ENCODE data around the gene FAM118A.
A peak's percentile ranks its signal among the peaks of the same experiment; 100 is the strongest.
"Not testable (repeated sequence)": the region's sequence is repeated elsewhere in the genome, so short reads cannot be mapped to it uniquely, and the experiment has no call there.

FAM118A gene

DNA sequence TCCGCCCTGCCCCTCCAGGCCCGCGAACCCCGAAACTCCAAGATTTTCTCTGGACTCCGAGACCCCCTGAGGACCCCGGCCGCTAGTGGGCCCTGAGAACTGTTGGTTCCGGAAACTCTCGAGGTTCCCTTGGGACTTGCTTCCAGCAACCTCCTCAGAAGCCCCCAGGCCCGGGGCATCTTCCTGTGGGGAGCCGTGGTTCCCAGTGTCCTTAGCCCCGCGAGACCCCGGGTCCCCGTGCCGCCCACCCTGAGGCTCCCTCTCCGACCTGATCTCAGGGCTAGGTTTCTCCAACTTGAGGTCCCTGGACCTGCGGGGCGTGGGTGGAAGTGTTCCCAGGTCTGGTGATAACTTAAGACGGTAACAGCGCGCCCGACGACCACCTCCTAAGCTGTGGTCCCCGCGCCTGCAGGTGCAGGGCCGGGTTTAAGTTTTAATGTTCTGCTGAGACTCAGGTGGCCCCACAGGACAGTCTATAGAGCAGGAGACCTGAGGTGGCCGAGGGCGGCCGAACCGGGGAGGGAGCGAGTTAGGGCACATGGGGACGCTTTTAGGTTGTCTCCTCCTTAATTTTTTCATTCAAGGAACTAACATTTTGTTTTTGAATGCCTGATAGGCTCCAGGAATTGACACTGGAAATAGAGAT lies 720 bp downstream of the FAM118A start:
- DNase-seq (ENCODE audit: low read depth): peak; percentile 17

DNA sequence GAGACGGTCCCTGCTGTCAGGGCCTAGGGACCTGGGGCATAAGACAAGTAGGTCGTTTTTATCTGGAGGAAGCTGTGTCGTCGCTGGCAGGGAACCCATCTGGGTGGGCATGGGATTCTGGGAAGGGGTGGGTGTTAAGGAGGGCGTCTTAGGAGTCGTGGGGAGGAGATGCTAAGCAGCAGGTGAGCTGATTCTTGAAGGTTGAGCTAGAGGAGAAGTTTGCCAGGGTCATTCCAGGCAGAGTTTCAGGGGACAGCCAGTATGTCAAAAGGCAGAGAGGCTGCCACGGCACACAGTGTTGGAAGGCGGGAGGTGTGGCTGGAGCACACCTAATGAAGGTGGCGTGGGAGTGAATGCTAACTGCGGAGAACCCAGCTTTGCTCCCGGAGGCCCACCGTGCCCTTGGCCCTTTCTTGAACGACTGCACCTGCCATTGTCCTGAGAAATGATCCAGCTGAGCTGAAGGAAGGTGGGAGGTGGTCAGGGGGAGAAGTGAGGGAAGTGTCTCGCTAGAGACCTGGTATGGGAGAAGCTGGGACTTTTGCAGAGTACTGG lies 1.3 kb downstream of the FAM118A start:
- DNase-seq (ENCODE audit: low read depth): no peak

DNA sequence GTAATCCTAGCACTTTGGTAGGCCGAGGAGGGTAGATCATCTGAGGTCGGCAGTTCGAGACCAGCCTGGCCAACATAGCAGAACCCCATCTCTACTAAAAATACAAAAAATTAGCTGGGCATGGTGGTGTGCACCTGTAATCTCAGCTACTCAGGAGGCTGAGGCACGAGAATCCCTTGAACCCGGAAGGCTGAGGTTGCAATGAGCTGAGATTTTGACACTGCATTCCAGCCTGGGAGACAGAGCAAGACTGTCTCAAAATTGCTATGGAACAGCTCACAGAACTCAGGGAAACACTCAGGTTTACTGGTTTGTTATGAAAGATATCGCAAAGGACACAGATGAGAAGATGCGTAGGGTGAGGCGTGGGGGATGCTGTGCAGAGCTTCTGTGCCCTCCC lies 2.7 kb downstream of the FAM118A start:
- DNase-seq (ENCODE audit: low read depth): no peak

DNA sequence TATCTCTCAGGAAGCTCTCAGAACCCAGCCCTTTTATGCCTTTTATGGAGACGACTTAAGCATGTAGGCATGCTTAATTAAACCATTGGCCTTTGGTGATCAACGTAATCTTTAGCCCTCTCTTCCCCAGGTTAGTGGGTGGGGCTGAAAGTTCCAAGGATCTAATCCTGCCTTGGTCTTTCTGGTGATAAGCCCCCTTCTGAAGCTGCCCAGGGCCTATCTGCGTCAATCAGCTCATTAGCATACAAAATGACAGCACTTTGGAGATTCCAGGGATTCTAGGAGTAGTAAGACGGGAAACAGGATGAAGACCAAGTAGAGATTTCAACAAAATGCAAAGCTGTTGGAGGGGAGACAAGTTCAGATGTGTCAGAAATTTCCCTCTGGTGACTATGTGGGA lies 3.1 kb downstream of the FAM118A start:
- DNase-seq (ENCODE audit: low read depth): no peak

GRCh38 chr22:45314054-45314721 lies 4.5 kb downstream of the FAM118A start:
- DNase-seq (ENCODE audit: low read depth): no peak

DNA sequence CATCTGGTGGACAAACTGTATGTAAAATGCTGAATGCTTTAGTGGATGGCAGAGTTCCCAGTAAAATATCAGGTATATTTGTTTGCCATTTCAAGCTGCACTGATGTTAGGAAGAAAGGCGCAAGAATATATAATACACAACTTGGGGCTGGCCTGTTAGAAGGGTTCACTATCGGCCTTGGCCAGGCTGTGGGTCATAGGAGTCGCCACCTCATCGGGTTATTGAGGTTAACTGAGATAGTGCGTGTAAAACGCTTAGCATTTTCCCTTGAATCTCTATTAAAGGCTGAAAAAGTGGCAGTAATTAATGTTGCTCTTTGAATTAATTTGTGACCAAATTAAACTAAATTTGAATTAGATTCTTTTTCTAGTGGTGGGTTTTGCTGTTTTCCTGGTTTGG lies 5.1 kb downstream of the FAM118A start:
- DNase-seq (ENCODE audit: low read depth): no peak

- no peak for DNase-seq (ENCODE audit: low read depth)
These were observed 7.2 kb downstream of the FAM118A start for GRCh38 chr22:45316796-45317526.

- peak; percentile 7 for DNase-seq (ENCODE audit: low read depth)
These were observed 7.9 kb downstream of the FAM118A start for GRCh38 chr22:45317551-45318167.

DNA sequence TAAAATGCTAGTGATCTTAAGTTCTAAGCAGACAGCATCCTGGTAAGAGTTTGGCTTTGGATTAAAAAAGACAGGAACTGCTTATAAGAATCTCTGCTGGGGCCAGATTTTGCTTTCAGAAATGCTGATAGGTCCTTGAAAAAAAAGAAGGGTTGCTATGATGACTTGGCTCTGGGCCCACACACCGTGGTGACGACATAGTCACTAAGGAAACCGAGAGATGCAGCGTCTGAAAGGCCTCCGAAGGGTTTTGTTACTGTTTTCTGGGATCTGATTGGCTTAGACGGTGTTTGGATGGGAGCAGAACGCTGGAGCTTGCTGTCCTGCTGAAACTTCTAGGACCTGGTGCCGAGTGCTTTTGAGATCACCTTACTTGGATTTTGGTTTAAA lies 8.4 kb downstream of the FAM118A start:
- DNase-seq (ENCODE audit: low read depth): peak; percentile 81

DNA sequence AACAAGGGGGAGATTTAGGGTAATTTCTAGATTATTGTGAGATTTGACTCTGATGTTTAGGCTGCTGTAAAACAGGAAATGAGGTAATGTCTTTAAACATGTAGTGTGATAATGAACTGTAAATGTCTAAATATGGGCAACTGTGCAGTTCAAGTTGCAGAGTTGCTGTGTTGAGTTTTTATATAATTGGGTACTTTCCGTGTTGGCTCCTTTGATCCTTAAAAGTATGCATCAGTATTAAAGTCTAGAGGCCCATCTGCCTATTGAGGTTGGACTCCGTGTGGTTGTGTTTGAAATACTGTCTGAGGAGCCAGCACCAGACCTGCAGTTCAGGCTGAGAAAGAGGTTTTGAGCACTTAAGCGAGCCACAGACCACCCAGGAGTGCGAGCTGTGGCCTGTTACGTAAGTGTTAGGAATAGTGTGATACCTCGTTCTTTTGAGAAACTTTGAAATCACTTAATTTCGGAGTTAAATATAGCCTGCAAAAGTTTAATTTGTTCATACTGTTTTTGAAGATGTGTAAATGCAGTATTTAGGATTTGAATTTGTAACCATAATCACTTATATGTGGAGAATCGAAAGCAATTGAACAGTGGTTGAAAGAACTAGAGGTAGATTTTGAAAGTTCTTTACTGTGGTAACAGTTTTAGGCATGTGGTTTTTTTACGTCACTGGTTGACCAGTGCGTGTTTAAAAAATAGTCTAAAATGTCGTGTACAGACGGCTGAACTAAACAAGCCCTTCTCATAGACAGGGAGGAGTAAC lies 9.0 kb downstream of the FAM118A start:
- DNase-seq (ENCODE audit: low read depth): no peak

GRCh38 chr22:45319324-45319685 lies 9.6 kb downstream of the FAM118A start:
- DNase-seq (ENCODE audit: low read depth): no peak

- no peak for DNase-seq (ENCODE audit: low read depth)
These were observed 10.7 kb downstream of the FAM118A start for GRCh38 chr22:45320357-45320976.

- no peak for DNase-seq (ENCODE audit: low read depth)
These were observed 12.1 kb downstream of the FAM118A start for GRCh38 chr22:45321827-45322226.

- no peak for DNase-seq (ENCODE audit: low read depth)
These were observed 13.3 kb downstream of the FAM118A start for GRCh38 chr22:45322873-45323525.

- DNase-seq (ENCODE audit: low read depth): no peak
These were observed 14.0 kb downstream of the FAM118A start for GRCh38 chr22:45323695-45324094.

- DNase-seq (ENCODE audit: low read depth): no peak
These were observed 14.6 kb downstream of the FAM118A start for GRCh38 chr22:45324311-45324711.

GRCh38 chr22:45328261-45328660 lies 18.5 kb downstream of the FAM118A start:
- DNase-seq (ENCODE audit: low read depth): not testable (repeated sequence)

GRCh38 chr22:45328822-45329529 lies 19.2 kb downstream of the FAM118A start:
- no peak for DNase-seq (ENCODE audit: low read depth)

DNA sequence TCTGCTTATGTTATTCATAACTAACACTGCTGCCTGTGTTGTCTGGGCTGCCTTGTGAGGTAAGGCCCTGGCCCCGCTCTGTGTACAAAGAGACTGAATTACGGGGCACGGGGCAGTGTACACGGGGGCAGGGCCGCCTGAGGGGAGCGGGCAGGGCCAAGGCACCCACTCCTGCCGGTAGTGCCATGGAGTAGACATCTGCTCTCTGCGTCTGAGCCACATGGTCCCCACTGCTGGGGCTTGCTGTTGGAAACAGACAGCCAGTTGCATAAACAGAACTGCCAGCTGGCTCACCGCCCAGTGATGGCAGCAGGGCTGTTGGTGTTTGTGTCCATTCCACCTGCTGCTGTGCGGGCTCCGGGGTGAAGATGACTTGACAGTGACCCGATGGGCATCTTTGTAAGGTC lies 19.8 kb downstream of the FAM118A start:
- DNase-seq (ENCODE audit: low read depth): no peak

DNA sequence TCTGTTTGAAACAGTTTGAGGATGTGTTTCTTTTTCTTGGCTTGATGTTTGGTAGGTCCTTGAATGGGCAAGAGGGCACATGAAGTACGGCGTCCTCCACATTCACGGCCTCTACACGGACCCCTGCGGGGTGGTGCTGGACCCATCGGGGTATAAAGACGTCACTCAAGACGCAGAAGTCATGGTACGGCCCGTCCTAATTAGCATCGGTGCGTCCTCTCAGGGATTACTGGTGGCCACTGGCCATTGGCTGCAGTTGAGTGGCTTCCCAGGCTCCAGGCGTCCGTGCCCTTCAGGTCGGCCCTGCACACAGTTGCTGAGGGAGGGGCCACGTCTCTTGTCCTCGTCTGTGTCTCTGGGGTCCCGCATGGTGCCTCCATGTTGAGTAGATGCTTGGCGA lies 20.8 kb downstream of the FAM118A start:
- no peak for DNase-seq (ENCODE audit: low read depth)

All from ELR (cell line).